GM18508 (cell line): ENCODE measurements around the gene ZNF175.

ENCODE experiments used
- ATAC-seq: cut with Tn5 transposase; IDR thresholded peaks from one replicate; pipeline ENCODE4 v1.9.1; 2021; ENCODE audit warnings: moderate number of reproducible peaks; ENCODE audit not compliant: insufficient read depth, unreplicated experiment

Gene ZNF175

DNA sequence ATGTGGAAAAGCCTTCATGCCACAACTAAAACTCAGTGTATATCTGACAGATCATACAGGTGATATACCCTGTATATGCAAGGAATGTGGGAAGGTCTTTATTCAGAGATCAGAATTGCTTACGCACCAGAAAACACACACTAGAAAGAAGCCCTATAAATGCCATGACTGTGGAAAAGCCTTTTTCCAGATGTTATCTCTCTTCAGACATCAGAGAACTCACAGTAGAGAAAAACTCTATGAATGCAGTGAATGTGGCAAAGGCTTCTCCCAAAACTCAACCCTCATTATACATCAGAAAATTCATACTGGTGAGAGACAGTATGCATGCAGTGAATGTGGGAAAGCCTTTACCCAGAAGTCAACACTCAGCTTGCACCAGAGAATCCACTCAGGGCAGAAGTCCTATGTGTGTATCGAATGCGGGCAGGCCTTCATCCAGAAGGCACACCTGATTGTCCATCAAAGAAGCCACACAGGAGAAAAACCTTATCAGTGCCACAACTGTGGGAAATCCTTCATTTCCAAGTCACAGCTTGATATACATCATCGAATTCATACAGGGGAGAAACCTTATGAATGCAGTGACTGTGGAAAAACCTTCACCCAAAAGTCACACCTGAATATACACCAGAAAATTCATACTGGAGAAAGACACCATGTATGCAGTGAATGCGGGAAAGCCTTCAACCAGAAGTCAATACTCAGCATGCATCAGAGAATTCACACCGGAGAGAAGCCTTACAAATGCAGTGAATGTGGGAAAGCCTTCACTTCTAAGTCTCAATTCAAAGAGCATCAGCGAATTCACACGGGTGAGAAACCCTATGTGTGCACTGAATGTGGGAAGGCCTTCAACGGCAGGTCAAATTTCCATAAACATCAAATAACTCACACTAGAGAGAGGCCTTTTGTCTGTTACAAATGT is 16.4 kb downstream of the ZNF175 start:
- no peak for ATAC-seq

DNA sequence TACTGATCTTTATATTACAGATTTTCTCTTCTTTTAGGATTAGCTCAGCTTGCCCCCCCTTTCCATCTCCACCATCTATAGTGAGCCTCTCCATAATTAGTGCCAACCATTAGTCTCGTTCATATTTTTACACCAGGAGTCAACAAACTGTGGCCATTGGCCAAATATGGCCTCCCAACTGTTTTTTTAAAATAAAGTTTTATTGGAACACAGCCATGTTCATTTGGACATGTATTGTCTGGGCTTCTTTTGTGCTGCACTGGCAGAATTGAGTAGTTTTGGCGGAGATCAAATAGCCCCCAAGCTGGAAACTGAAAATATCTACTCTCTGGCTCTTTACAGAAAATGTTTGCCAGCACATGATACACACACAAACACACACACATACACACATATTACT is 18.4 kb downstream of the ZNF175 start:
- ATAC-seq: no peak

GRCh38 chr19:51590441-51590840 is 19.4 kb downstream of the ZNF175 start:
- no peak for ATAC-seq

DNA sequence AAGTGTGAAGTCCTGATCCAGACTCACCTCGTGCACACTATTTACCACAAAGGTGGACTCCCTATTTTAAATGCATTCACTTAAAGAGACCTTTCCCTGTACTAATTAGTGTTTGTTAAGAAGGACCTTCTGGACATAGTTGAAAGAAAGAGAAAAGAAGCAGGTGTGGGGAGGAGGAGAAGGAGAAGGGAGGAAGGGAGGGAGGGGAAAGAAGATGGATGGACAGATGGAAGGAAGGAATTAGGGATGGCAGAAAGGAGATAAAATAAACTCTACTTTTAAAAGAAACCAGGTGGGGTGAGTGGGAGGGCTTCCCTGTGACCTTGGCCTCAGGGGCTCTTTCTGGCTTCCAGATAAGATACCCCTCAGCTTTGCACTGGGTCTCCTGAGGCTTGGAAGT is 21.4 kb downstream of the ZNF175 start:
- no peak for ATAC-seq

- ATAC-seq: no peak
Observed at GRCh38 chr19:51593138-51593890, 22.2 kb downstream of the ZNF175 start.

GRCh38 chr19:51593969-51594773 is 23.1 kb downstream of the ZNF175 start:
- no peak for ATAC-seq

GRCh38 chr19:51594774-51595109 is 23.7 kb downstream of the ZNF175 start:
- no peak for ATAC-seq

- ATAC-seq: no peak
Observed at GRCh38 chr19:51595190-51596175, 24.4 kb downstream of the ZNF175 start.

- ATAC-seq: no peak
Observed at GRCh38 chr19:51598159-51598915, 27.3 kb downstream of the ZNF175 start.

GRCh38 chr19:51599084-51599483 is 28.0 kb downstream of the ZNF175 start:
- no peak for ATAC-seq

- ATAC-seq: no peak
Observed at GRCh38 chr19:51600940-51601580, 30.0 kb downstream of the ZNF175 start.

DNA sequence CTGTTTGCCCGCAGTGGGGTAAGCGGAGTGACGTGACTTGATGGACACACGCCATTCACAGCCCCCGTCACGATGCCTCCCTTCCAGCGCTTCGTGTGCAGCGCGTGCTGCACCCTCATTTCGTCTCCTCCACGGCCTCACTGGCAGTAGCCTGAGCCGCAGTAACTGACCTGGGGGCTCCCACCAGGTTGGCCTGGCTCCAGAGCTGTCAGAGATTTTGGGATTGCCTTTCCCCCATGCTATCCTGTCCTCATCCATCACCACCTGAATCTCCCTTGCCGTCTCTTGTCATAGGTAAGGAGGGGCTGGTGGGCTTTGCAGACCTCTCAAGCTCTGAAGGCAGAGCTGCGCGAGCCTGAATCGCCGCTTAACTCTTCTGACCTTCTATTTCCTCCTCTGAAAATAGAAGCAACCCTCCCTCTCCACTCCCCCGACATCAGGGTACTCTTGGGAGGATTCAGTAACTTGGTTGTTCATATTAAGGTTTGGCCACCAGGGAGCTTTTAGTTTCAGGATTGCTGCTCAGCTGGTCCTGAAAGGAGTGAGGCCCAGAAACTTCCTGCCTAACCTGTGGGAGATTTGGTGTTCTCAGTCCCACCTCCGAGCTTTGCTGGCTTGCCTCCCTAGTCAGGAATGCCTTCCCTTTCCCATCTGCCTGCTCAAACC is 31.2 kb downstream of the ZNF175 start:
- no peak for ATAC-seq

GRCh38 chr19:51607077-51607476 is 36.0 kb downstream of the ZNF175 start:
- peak; percentile 90 for ATAC-seq

GRCh38 chr19:51607920-51608562 is 37.0 kb downstream of the ZNF175 start:
- no peak for ATAC-seq

DNA sequence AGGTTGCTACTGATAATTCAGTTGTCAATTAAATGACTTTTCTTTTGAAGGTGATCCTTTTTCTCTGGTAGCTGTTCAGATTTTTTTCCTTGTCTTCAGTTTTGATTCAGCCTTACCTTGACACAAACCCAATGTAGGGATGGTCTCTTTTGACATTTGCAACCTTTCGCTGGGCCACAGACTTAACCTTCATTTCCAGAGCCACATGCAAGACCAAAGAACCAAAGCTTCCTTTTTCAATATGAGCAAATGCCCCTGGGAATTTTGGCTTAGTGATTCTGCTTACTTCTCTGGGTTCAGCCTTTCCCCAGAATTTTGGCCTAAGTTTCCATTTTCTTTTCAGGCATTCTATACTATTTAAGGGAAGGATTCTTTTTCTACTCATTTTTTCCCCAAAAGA is 39.5 kb downstream of the ZNF175 start:
- ATAC-seq: no peak

DNA sequence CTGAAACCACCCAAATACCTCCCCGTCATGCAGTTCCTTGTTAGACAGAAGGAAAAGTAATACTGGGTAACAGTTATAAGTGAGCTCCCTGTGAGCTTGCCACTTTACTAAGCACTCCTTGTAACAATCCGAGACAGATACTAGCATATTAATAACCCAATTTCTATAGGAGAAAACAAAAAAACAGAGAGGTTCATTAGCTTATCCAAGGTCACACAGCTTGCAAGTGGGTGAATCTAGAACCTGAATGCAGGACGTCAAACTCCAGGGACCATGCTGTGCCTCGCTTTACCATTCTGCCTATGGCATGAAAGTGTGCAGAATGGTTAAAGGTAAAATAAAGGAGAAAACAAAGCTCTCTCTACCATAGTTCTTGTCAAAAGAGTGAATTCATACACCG is 43.7 kb downstream of the ZNF175 start:
- ATAC-seq: no peak

- no peak for ATAC-seq
Observed at GRCh38 chr19:51615991-51616390, 44.9 kb downstream of the ZNF175 start.
